PC-9 (cell line): ENCODE data around the gene PEAK3. TPM values are rescaled to one million over a fixed set of nuclear protein-coding genes. Genes with fewer than 3 reads are reported as not detected.

Experiments
- BruUV-seq: library from RNA; stranded (reverse); fragments of 400-500 nt; replicated peaks from 2 replicates; lab custom pipeline; 2021; lab: Mats Ljungman, UMichigan
- CTCF ChIA-PET: fragments of 300-600 bp; sonication (Branson Sonifier 250); formaldehyde crosslinking; loops from one replicate; lab custom pipeline; 2022; ENCODE audit warnings: antibody characterized with exemption; lab: Charles Lee
- POLR2A ChIA-PET: fragments of 300-600 bp; sonication (Branson Sonifier 250); formaldehyde crosslinking; loops from one replicate; lab custom pipeline; 2022; ENCODE audit warnings: antibody characterized with exemption; ENCODE audit not compliant: unreplicated experiment; lab: Charles Lee
- DNase-seq, 2 experiments: peaks; one replicate each; pipeline versions ENCODE4 v3.0.0 to v3.0.0-alpha.2; 2015 to 2022; ENCODE audit warnings: mixed read lengths in 1 of 2
- H2AFZ ChIP-seq: fragments of 200-600 bp; sonication (generic); 2 replicates; pipeline ENCODE4 v1.8.1; 2017; ENCODE audit warnings: antibody characterized with exemption
- H3F3A ChIP-seq: fragments of 200-600 bp; sonication (generic); 2 replicates; pipeline ENCODE4 v1.8.1; 2017; ENCODE audit warnings: antibody characterized with exemption, mild to moderate bottlenecking, low read depth; ENCODE audit not compliant: insufficient read depth
- H3K27ac ChIP-seq: fragments of 200-600 bp; sonication (generic); 2 replicates; pipeline ENCODE4 v1.6.1; 2016; ENCODE audit warnings: mixed run types
- H3K27me3 ChIP-seq: fragments of 200-600 bp; sonication (generic); 2 replicates; pipeline ENCODE4 v1.6.1; 2016; ENCODE audit warnings: low read depth, mixed run types; ENCODE audit not compliant: insufficient read depth
- H3K36me3 ChIP-seq: fragments of 200-600 bp; sonication (generic); 2 replicates; pipeline ENCODE4 v1.6.1; 2016; ENCODE audit warnings: low read depth, mixed run types
- H3K4me1 ChIP-seq: fragments of 200-600 bp; sonication (generic); replicated peaks from 2 replicates; pipeline ENCODE4 v1.6.1; 2016; ENCODE audit warnings: mixed run types; ENCODE audit not compliant: insufficient read depth
- H3K4me2 ChIP-seq: fragments of 200-600 bp; sonication (generic); 2 replicates; pipeline ENCODE4 v1.6.1; 2017; ENCODE audit warnings: mixed run types
- H3K4me3 ChIP-seq: fragments of 200-600 bp; sonication (generic); 2 replicates; pipeline ENCODE4 v1.6.1; 2016; ENCODE audit warnings: mixed run types
- H3K79me2 ChIP-seq: fragments of 200-600 bp; sonication (generic); 2 replicates; pipeline ENCODE4 v1.6.1; 2017; ENCODE audit warnings: low read depth, mixed run types
- H3K9me2 ChIP-seq: fragments of 200-600 bp; sonication (generic); 2 replicates; pipeline ENCODE4 v1.8.1; 2017; ENCODE audit warnings: mild to moderate bottlenecking; ENCODE audit not compliant: insufficient read depth
- H3K9me3 ChIP-seq: fragments of 200-600 bp; sonication (generic); 2 replicates; pipeline ENCODE4 v1.8.1; 2016; ENCODE audit warnings: low read depth; ENCODE audit not compliant: insufficient read depth
- H4K20me1 ChIP-seq: fragments of 200-600 bp; sonication (generic); 2 replicates; pipeline ENCODE4 v1.8.1; 2017; ENCODE audit not compliant: insufficient read depth
- EZH2 ChIP-seq: fragments of 200-600 bp; sonication (generic); IDR thresholded peaks from 2 replicates; pipeline ENCODE4 v1.8.0; 2017; ENCODE audit warnings: antibody characterized with exemption, low read depth
- intact Hi-C: fragments of 100-400 bp; cut with micrococcal nuclease; formaldehyde crosslinking; loops from one replicate; pipeline ENCODE4 v1.10.0; 2022; ENCODE audit not compliant: unreplicated experiment
- total RNA-seq: library from RNA; stranded (reverse); gene quantifications from 2 replicates; pipeline ENCODE4 v1.2.3, GENCODE V29; 2021
- TF ChIP-seq, protein P1 (sequence below): fragments of 200-600 bp; sonication (generic); conservative IDR thresholded peaks from 2 replicates; pipeline ENCODE4 v1.6.1; 2017; ENCODE audit warnings: mixed run types, antibody characterized with exemption, mild to moderate bottlenecking, moderate library complexity

Gene PEAK3
- total RNA-seq, 1 experiment from 2014 or later = not detected

DNA sequence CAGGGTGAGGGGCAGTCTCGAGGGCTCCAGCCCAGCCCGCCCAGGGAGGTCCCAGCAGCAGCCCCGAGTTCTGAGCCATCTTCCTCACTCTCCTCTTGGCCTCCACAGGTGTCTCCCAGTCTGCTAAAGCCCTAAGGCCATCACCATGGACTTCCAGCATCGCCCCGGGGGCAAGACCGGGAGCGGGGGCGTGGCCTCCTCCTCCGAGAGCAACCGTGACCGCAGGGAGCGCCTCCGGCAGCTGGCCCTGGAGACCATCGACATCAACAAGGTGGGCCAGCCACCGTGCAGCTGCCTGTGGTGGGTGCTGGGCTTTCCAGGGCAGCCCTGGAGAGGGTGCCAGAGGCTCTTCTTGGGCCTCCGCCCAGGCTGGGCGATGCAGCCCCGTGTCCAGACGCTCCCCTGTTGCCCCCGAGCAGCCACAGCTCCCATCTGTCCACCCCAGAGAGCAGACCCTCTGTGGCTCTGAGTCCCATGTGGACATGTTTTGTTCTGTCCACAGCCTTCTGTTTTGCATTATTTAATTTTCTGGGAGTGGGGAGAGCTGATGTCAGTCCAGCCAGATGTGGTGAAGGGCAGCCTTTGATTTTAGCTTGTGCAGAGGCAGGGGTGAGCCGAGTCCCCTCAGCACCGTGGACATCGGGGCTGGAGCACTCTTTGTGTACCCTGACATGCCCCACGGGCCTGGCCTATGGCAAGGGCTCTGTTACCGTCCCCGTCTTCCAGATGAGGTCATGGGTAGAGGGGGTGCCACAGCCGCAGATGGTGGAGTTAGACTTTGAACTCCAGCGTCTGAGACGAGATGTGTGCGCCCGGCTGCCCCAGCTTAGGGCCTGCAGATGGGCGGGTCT lies 38.5 kb downstream of the PEAK3 start:
- no peak for DNase-seq
- Histone ChIP-seq H3K27me3 (no peaks in the 10 kb centered on the region), H3K4me2 (no peak overlapping the region), H3K9me2 (no peaks in the 10 kb centered on the region), H3K4me1 (peaks cover 5% of the 10 kb centered on the region), H3K79me2 (peaks cover 48% of the 10 kb centered on the region), H3K4me3 (no peak overlapping the region), H3F3A (0 out of 2 replicates have a peak, but pooled peaks cover 3% of the 10 kb centered on the region), H4K20me1 (peaks cover 53% of the 10 kb centered on the region), H3K27ac (no peak overlapping the region), H2AFZ (no peak overlapping the region), H3K36me3 (no peaks in the 10 kb centered on the region), H3K9me3 (no peaks in the 10 kb centered on the region)
- ChIA-PET CTCF (no interaction called here), POLR2A (interaction anchor here (0.6 kb wide), 1 partner anchor 17 kb away, joined by 3 read pairs; no protein-coding TSS in a partner anchor)
- intact Hi-C loops = no loop called here
- TF ChIP-seq, protein P1, sequence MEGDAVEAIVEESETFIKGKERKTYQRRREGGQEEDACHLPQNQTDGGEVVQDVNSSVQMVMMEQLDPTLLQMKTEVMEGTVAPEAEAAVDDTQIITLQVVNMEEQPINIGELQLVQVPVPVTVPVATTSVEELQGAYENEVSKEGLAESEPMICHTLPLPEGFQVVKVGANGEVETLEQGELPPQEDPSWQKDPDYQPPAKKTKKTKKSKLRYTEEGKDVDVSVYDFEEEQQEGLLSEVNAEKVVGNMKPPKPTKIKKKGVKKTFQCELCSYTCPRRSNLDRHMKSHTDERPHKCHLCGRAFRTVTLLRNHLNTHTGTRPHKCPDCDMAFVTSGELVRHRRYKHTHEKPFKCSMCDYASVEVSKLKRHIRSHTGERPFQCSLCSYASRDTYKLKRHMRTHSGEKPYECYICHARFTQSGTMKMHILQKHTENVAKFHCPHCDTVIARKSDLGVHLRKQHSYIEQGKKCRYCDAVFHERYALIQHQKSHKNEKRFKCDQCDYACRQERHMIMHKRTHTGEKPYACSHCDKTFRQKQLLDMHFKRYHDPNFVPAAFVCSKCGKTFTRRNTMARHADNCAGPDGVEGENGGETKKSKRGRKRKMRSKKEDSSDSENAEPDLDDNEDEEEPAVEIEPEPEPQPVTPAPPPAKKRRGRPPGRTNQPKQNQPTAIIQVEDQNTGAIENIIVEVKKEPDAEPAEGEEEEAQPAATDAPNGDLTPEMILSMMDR = no peak
- no peak for TF ChIP-seq EZH2
- BruUV-seq = no TSS peak

DNA sequence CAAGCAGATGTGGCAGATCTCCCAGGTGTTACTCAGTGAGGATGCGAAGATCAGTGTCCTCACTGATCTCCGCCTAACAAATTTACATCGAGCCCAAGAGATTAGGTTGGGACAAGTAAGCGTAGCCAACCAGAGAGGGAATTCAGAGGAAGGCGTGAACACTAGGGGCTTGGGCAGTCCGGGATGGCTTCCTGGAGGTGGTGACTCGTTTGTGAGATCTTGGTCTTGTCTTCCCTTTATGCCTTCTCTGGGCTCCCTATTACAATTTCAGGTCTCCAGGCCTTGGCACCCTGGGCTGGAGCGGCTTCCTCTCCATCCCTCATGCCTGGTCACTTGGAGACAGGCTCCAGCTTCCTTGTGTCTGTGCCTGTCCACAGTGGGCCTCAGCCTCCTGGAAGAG lies 39.2 kb downstream of the PEAK3 start:
- Histone ChIP-seq H3K4me3 (no peak overlapping the region), H3K79me2 (peaks cover 55% of the 10 kb centered on the region), H3K9me3 (no peaks in the 10 kb centered on the region), H3K27ac (no peak overlapping the region), H2AFZ (no peak overlapping the region), H3K27me3 (no peaks in the 10 kb centered on the region), H3K4me2 (no peak overlapping the region), H3K36me3 (no peaks in the 10 kb centered on the region), H3K4me1 (peaks cover 12% of the 10 kb centered on the region), H3K9me2 (no peaks in the 10 kb centered on the region), H4K20me1 (peaks cover 59% of the 10 kb centered on the region), H3F3A (0 out of 2 replicates have a peak, but pooled peaks cover 3% of the 10 kb centered on the region)
- intact Hi-C loops = no loop called here
- no peak for DNase-seq
- TF ChIP-seq, protein P1 = no peak
- no peak for TF ChIP-seq EZH2
- BruUV-seq = no TSS peak
- POLR2A ChIA-PET = no interaction called here
- CTCF ChIA-PET = no interaction called here

DNA sequence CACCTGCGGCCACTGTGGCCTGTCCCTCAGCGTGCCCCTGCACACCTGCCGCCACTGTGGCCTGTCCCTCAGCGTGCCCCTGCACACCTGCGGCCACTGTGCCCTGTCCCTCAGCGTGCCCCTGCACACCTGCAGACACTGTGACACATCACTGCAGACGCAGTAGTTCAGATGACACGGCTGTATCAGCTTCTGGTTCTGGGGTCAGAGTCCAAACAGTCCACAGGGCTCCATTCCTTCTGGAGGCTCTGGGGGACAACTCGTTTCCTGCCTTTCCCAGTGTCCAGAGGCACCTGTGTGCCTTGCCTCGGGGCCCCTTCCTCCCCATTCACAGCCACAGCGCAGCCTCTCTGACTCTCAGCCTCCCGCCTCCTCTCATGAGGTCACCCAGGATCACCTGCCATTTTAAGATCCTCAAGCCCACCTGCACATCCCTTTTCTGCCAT lies 39.9 kb downstream of the PEAK3 start:
- DNase-seq = no peak
- no peak for TF ChIP-seq EZH2
- TF ChIP-seq, protein P1 = no peak
- Histone ChIP-seq H3K4me3 (no peak overlapping the region), H2AFZ (no peak overlapping the region), H3K79me2 (peaks cover 62% of the 10 kb centered on the region), H3K27ac (no peak overlapping the region), H3K9me3 (no peaks in the 10 kb centered on the region), H4K20me1 (peaks cover 65% of the 10 kb centered on the region), H3F3A (peaks cover 6% of the 10 kb centered on the region; the same call in 1 of the 2 replicates), H3K9me2 (no peaks in the 10 kb centered on the region), H3K27me3 (no peaks in the 10 kb centered on the region), H3K36me3 (no peaks in the 10 kb centered on the region), H3K4me2 (no peak overlapping the region), H3K4me1 (peaks cover 15% of the 10 kb centered on the region)
- intact Hi-C loops = no loop called here
- BruUV-seq = no TSS peak
- ChIA-PET CTCF (no interaction called here), POLR2A (no interaction called here)
